CD4-positive, alpha-beta T cell treated with Interleukin-1 beta for 1 hour (primary cell): Measurements from ENCODE around the gene PLA2G2D.

ENCODE experiments used
- DNase-seq, 2 donors: peaks; one replicate each; pipeline ENCODE4 v3.0.0-alpha.2; 2020 to 2022

Gene PLA2G2D

GRCh38 chr1:20083178-20083944 lies 36.0 kb downstream of the PLA2G2D start:
- no peak for DNase-seq

- DNase-seq, result no peak
These were observed 36.6 kb downstream of the PLA2G2D start for GRCh38 chr1:20082772-20083171.

- DNase-seq, result no peak
These were observed 38.0 kb downstream of the PLA2G2D start for GRCh38 chr1:20081353-20081810.

GRCh38 chr1:20080441-20081352 lies 38.6 kb downstream of the PLA2G2D start:
- DNase-seq, result peak in 1 of 2 donors; percentile 6

- no peak for DNase-seq
These were observed 39.6 kb downstream of the PLA2G2D start for GRCh38 chr1:20079661-20080305.

- DNase-seq, result no peak
These were observed 40.6 kb downstream of the PLA2G2D start for GRCh38 chr1:20078711-20079110.

- DNase-seq, result peak in 1 of 2 donors; percentile 34
These were observed 41.1 kb downstream of the PLA2G2D start for GRCh38 chr1:20078171-20078651.

- no peak for DNase-seq
These were observed 42.5 kb downstream of the PLA2G2D start for GRCh38 chr1:20076710-20077461.

- DNase-seq, result no peak
These were observed 43.1 kb downstream of the PLA2G2D start for GRCh38 chr1:20076223-20076622.

GRCh38 chr1:20075345-20075744 lies 44.0 kb downstream of the PLA2G2D start:
- DNase-seq, result no peak

- DNase-seq, result no peak
These were observed 44.6 kb downstream of the PLA2G2D start for GRCh38 chr1:20074725-20075171.

GRCh38 chr1:20074055-20074724 lies 45.1 kb downstream of the PLA2G2D start:
- no peak for DNase-seq

GRCh38 chr1:20073256-20073655 lies 46.1 kb downstream of the PLA2G2D start:
- no peak for DNase-seq

- DNase-seq, result no peak
These were observed 46.6 kb downstream of the PLA2G2D start for GRCh38 chr1:20072771-20073170.

GRCh38 chr1:20071416-20071815 lies 47.9 kb downstream of the PLA2G2D start:
- no peak for DNase-seq

GRCh38 chr1:20070357-20070756 lies 49.0 kb downstream of the PLA2G2D start:
- DNase-seq, result no peak

- no peak for DNase-seq
These were observed 49.5 kb downstream of the PLA2G2D start, which contains the start of gene PLA2G5 for GRCh38 chr1:20069874-20070273. TSS of gene PLA2G5 (plus strand) at chr1:20070194. CDS start at chr1:20084831, 14,637 bp downstream.

GRCh38 chr1:20068722-20069121 lies 50.6 kb downstream of the PLA2G2D start:
- no peak for DNase-seq

GRCh38 chr1:20063861-20064292 lies 55.5 kb downstream of the PLA2G2D start:
- DNase-seq, result no peak
